NCI-H2081 (cell line): Measurements from ENCODE around the gene BNIP1.

ENCODE experiments used
- DNase-seq, 2 experiments: peaks; one replicate each; lab custom pipeline; 2025; lab: John Stamatoyannopoulos, UW

The BNIP1 gene

DNA sequence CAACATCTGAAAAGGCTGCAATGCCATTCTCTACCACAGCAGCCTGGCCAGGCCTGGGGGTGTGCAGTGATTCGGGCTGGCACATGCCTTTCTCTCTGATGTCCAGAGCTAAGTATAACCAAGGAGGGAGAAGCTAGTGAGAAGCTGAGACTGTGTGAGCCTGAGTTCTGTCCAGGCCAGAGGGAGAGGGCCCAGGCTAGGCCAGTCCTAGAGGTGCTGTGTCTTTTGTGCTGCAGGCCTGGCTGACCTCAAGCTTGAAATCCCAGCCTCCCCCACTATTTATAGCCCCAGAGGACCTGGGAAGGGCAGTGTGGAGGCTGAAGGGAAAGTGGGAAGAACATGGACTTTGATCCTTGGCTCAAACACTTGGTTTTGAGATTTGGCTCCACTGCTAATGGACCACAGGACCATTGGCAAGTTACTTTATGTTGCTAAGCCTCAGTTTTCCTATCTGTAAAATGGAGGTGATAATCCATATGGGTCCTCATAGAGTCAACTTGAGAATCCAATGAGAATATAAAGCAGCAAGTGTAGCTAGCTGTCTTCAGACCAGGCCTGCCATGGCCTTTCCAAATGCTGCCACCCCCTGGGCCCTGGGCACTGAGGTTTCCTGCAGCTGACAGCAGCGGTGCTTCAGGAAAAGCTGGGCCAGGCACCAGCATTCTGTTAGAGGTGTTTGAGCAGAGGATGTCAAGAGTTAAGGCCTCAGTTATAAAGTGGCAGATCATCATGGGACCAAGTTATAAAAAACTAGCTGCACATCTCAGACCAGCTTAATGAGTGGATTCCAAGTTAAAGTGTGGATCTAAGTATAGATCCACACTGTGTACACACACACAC, 21.1 kb downstream of the BNIP1 start:
- no peak for DNase-seq

DNA sequence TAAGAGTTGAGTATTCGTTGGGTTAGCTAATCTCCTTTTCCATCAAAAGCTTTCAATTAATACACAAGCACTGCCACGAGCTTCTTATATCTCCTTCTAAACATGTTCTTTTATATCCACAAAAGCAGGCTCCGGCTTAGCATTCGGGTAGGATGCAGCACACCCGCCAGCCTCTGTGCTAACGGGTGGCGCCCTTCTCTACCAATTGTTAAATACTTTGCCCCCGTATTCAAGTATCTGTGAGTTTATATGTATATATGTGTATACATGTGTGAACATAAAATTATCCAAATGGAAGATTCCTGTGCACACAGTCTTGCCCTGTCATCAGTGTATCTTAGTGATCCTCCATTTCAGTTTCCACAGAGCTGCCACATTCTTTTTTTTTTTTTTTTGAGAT, 27.8 kb downstream of the BNIP1 start:
- DNase-seq: no peak

DNA sequence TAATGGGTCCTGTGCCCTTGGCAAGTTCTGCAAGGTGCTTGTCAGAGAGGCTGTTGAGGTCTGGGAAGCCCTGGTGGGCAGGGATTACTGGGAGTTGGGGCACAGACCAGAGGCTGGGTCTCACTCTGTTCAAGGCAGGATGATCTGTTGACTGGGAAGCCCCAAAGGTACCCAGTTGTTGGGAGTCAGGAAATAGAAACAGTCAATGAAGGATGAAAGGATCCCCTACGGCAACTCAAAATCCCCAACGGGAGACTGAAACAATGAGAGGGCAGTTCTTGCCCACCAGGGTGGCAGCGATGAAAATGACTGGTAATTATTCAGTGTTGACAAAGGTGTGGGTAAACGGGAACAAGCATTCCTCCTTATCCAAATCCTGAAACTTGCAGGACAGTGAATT, 31.2 kb downstream of the BNIP1 start:
- DNase-seq: no peak

DNA sequence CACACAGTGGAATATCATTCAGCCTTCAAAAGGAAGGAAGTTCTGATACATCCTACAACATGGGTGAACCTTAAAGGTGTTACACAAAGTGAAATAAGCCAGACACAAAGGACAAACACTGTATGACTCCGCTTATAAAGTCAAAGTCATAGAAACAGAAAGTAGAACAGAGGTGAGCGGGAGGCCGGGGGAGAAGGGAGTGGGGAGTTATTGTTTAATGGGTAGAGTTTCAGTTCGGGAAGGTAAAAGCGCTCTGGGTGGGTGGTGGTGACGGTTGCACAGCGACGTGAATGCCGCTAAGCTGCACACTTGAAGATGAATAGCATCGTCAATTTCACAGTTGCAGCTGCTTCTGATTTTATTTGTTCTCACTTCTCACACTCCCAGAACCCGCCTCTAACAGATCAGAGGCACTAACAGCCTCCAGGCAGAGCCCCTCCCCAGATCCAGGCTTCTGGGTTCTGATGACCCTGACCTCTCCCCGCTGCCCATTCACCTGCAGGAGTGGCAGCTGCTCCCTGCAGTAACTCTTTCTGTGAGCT, 34.1 kb downstream of the BNIP1 start:
- DNase-seq: peak in 1 of 2 experiments; percentile 2

DNA sequence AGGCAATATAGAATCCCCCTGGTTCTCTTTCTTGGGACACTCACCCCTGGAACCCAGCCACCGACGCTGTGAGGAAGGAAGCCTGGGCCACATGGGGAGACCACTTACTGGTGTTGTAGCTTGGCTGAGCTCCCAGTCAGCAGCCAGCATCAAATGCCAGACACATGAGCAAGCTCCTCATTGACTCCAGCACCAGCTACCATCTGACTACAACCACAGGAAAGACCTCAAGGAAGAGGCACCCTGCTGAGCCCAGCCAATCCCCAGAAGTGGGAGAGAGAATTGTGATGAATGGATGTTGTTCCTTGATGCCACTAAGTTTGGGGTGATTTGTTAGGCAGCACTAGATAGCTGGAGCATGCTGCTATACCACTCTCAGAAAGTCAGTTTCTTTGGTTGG, 36.0 kb downstream of the BNIP1 start:
- DNase-seq: no peak

DNA sequence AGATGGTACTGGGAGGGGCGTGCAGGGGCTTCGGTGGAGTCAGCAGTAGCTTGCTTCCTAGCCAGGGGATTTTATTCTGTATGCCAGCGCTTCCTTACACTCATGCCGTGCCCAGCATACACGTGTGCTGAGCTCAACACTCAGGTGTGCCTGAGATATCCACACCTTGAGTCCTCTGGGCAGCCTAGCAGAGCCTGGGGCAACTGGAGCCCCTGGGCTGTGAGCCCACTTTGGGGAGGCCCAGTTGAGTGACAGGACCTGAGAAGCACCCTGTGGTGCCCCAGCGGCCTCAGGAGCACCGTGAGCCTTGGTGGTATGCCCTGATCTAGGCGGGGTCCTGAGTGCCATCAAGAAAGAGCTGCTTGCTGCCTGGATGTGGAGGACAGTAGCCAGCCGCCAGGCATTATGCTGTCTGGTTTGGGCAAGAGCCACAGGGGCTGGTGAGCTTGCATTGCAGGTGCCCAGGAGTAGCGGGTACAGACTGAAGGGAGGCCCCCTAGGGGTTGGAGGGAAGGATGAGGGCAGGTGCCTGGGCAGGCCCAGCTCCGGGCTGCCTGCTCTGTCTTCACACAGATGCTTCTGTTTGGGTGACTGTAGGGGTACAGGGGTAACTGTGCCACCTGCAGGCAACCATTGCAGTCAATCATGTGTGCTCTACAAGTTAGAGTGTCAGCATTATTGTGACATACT, 42.9 kb downstream of the BNIP1 start:
- no peak for DNase-seq

DNA sequence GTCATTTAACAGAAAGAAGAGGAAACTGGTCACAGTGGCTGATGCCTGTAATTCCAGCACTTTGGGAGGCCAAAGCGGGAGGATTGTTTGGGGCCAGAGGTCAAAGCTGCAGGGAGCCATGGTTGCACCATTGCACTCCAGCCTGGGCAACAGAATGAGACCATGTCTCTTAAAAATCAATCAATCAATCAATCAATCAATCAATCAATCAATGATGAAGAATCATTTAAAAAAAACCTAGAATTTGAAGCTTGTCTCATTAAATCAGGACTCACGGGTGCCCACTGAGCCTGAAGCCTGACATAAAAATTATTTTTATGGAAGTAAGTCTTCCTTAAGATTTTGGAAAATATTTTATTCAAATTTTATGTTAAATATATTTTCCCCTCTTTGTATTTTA, 43.9 kb downstream of the BNIP1 start:
- DNase-seq: no peak

DNA sequence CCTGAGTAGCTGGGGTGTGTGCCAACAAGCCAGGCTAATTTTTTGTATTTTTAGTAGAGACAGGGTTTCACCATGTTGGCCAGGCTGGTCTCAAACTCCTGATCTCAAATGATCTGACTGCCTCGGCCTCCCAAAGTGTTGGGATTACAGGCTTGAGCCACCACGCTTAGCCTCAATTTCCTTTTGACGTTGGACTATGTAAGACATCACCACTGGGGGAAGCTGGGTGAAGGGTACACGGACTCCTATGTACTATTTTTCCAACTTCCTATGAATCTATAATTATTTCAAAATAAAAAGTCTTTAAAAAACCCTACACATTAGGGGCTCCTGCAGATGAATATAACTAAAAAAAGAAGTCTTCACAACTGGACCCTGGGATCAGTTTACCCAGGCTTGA, 46.7 kb downstream of the BNIP1 start:
- no peak for DNase-seq

DNA sequence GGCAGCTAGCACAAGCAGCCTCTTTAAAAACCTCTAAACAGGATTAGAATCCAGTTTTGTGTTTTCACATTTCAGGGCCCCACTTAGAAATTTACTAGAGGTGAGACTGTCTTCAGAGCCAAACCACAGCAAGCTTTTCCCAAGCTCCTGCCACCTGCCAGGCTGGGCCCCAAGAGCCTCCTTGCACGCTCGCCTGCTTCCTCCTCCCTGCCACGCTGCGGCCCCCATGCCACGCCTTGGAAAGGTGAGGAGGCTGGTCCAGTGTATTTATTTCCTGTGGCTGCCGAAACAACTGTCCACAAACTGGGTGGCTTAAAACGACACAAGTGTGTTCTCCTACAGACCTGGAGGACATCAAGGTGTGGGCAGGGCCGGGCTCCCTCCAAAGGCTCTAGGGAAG, 47.2 kb downstream of the BNIP1 start:
- no peak for DNase-seq

DNA sequence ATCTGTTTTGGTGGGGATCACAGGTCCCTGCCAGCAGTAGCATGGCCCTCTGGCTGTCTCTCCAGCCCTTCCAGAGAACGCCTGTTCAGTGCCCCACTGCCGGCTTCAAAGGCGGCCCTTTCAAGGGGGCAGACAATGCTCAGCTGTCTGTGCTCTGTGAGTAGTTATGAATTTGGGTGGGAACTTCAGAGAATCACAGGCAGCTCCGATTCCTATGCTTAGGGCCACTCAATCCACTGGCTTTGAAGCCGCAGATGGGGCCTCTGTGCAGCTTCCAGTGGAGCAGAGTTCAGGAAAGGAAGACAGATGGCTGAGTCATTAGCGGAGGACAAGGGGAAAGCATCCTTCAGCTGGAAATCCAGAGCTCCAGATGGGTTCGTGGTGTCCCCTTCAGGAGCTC, 48.2 kb downstream of the BNIP1 start:
- no peak for DNase-seq

DNA sequence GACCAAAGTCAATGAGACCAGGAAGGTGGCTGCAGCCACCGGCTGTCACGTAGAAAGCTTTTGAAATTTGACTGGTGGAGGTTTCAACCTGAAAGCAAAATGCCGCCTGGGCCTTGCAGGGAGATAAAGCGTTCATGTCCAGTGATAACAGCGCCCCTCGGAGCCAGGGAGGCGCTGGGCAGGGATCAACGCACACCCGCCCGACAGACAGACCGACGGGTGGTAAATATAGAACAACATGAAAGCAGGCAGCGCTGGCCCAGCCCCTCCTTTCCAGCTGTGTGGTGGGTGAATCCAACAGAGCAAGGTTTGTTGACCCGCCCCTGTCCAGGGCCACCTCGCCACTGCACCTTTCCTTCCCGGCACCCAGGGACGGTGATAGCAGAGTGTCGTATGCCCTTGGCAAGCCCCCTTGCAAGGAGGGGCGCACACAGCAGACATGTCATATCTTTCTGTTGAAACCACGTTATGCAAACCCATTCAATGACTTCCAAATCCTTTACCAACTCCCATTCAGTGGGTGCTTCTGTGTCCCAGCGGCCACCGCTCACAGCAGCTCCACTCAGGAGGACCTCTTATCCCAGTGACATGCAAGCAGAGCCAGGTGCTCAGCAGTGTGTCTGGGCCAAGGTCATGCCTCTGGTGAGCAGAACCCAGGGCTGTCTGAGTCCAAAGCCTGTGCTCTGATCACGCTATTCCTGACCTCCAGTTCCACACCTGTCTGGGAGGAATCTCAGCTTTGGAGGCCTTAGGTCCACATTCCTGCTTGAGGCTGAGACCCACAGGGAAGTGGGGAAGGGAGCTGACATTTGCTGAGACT, 52.0 kb downstream of the BNIP1 start:
- no peak for DNase-seq

DNA sequence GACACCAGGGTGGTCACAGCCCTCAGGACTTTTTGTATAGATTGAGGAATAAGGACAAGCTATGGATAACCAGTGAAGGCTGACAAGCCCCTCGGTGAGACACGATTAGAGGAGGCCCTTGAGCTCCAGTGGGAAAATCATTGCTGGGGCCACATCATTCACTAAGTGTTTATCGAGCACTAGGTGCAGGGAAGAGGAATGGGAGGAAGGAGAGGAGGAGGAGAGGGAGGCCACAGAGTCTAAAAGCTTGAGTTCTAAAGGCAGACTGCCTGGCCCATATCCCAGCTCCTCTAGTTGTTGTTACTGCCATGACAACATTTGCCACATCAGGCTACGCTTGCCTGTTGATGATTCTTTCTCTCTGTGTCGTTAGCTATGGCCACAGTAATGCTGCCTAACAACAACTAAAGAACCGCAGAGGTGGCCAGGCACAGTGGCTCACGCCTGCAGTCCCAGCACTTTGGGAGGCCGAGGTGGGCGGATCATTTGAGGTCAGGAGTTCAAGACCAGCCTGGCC, 53.1 kb downstream of the BNIP1 start:
- no peak for DNase-seq

DNA sequence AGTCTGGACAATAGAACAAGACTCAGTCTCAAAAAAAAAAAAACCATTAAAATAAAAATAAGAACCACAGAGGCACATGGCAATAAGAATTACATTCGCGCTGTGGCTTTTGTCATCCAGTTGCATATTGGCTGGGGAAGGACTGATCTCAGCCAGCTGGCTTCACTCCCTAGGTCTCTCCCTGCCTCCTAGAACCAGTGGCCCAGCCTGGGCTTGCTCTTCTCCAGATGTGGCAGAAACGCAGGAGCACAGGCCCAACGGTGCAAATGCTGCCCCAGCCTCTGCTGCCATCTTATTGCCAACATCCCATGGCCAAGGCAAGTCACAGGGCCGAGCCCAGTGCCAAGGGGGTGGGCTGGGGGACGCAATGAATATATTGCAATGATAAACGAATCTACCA, 53.7 kb downstream of the BNIP1 start:
- DNase-seq: no peak

DNA sequence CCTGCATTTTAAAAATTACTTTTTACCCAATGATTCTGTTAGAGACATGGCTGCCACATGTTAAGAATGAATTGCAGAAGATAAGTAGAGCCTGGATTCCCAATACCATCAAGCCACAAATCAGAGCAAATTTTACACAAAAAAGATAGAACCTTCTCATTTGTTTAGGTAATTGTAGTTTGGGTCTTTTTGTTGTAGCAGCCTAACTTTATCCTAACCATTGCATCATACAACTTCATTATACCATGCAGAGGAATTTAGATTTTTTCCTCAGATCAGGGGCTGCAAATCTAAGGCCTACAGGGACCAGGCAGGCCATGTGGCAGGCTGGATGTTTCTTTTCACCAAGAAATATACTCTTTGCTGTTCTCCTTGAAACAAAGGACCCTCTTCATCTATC, 56.0 kb downstream of the BNIP1 start:
- DNase-seq: no peak

DNA sequence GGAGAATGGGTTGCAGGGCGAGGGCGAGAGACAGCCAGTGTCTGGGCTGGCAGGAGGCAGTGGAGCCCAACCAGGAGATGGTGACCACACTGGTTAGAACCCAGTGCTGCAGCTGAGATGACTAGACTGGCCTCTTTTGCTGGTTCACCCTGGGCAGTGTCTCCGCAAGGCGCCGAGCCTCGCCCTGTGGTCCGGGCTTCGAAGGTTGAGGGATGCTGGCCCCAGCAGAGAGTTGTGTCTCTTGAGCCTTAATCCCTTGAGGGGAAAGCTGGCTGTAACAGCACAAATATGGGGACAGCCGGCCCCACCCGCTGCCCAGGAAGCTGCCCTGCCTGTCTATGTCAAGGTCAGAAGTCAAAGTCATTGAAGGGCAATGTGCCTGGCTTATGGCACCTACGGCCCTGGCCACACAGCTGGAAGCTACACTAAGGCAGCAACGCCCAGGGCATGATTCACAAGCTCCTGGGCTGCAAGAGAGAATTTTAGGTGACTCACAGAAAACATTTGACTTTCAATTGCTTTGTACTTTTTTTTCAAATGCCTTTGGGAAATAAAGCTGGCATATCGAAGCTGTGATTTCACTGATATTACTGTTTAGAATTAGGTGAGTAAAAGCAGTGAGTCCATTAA, 57.4 kb downstream of the BNIP1 start:
- DNase-seq: no peak

DNA sequence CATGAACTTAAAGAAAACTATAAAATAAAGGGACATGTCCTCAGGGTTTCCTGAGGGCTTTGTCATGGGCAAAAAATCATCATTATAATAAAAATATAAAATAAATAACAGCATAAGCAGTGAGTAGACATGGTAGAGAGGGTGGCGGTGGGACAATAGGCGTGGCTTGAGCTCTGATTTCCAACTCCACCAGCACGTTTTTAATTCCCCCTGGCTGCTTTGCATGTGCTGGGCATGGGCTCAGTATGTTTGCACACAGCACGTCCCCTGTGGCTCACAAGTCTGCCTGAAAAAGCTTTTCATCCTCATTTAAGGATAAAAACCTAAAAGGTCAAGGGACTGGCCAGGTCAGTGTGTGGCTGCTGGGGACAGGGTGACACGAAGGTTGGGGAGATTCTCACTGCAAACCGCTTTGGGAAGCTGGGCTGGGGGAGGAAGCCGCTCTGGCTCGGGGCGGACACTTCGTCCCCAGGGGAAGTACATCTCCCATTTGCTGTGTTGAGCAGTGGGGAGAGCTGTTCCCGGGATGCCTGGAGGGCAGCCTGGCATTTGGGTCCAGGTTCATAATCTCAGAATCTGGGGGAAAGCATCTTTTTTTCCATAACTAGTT, 58.0 kb downstream of the BNIP1 start:
- no peak for DNase-seq

DNA sequence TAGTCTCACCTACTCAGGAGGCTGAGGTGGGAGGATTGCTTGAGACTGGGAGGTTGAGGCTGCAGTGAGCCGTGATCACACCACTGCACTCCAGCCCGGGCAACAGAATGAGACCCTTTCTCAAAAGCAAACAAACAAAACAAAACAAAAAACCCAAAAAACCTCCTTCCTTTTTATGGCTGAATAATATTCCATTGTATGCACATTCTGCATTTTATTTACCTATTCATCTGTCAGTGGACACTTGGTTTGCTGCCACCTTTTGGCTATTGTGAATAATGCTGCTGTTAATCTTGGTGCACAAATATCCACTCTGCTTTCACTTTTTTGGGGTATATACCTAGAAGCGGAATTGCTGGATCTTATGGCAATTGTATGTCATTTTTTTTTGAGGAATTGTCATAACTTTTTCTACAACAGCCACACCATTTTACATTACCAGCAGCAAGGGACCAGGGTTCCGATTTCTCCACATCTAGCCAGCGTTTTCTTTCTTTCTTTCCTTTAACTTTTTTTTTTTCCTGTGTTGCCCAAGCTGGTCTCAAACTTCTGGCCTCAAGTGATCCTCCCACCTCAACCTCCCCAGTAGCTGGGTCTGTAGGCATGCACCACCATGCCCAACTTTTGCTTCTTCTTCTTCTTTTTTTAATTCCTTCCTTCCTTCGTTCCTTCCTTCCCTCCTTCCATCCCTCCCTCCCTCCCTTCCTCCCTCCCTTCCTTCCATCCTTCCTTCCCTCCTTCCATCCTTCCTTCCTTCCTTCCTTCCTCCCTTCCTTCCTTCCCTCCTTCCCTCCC, 60.1 kb downstream of the BNIP1 start:
- peak in 1 of 2 experiments; percentile 9 for DNase-seq

DNA sequence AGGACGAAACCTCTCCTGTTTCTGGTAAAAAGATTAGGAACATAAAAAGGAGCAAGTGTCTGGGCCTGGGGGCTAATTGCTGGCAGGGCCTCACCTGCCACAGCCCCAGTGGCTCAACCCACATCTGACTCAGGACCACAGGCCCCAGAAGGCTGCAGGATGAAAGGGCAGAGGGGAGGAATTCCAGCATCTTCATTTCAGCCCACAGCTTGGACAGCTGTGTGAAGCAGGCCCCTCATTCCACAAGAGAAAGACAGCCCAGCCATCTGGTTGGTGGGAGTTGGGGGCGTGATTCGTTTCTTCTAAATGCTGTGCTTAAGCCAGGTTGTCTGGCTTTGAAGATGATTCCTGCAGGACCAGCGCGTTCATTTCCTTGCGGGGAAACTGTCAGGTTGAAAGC, 61.6 kb downstream of the BNIP1 start:
- DNase-seq: no peak

DNA sequence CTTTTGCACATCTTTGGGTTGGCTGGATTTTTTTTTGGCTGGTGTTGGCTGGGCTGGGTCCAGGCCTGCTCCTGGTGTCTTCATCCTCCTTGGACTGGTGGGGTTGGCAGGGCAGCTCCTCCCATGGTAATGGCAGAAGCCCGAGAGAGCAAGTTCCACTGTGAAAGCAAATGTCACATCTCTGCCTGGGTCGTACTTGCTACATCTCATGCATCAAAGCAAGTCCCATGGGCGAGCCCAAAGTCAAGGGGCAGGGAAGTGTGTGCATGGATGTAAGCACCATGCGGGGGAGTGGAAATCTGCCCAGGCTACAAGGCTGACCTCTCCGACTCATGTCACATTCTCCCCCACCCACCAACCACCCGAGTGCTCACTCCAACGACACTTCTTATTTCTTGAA, 64.0 kb downstream of the BNIP1 start:
- no peak for DNase-seq

DNA sequence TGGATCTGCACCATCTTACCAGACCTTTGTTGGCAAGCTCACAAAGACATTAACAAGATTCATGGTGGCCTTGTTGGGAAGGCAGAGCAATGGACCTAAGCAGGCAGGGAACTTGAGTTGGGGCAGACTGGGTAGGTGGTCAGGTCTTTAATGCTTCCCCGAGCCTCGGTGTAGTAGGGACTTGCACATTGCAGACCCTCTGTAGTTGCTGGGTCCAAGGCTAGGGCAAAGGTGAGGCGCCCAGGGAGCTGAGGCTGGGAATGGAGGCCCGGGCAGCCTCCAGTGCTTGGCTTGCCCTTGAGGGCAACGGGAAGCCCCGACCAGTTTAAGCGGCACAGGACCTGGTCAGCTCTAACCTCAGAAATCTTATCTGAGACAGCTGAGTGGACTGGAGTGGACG, 66.5 kb downstream of the BNIP1 start:
- no peak for DNase-seq

DNA sequence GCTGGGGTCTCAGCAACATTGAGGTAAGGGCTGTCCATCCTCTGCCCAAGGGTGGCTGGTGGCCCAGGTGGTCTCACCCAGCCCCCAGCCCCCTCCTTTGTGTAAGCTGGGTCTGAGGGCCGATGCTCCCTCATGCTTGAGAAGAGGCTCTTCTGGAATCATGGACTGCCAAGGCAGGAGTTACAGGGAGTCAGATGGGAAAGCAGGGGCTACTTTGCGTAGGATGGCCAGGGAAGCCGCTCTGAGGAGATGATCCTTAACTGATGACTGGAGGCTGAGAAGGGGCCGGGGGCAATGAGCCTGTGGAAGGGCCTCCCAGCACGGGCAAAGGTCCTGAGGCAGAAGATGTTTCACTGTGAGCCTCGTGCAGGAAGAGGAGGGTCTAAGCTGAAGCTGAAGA, 67.0 kb downstream of the BNIP1 start:
- no peak for DNase-seq
